DND-41 (cell line): ENCODE measurements around the gene ACOX3.

Experiments used
- EZH2 ChIP-seq: IDR thresholded peaks from 3 replicates; pipeline ENCODE4 v1.6.1; 2012; ENCODE audit warnings: borderline replicate concordance, low read depth, mild to moderate bottlenecking, moderate library complexity, low read length, inconsistent platforms; ENCODE audit not compliant: severe bottlenecking
- TF ChIP-seq, protein P1 (sequence below): IDR thresholded peaks from 2 replicates; pipeline ENCODE4 v1.5.1; 2012; ENCODE audit warnings: borderline replicate concordance, low read length, moderate library complexity, mild to moderate bottlenecking; ENCODE audit not compliant: poor library complexity, severe bottlenecking; ENCODE audit errors: extremely low read depth

- TF ChIP-seq EZH2 = no peak
- TF ChIP-seq, protein P1, sequence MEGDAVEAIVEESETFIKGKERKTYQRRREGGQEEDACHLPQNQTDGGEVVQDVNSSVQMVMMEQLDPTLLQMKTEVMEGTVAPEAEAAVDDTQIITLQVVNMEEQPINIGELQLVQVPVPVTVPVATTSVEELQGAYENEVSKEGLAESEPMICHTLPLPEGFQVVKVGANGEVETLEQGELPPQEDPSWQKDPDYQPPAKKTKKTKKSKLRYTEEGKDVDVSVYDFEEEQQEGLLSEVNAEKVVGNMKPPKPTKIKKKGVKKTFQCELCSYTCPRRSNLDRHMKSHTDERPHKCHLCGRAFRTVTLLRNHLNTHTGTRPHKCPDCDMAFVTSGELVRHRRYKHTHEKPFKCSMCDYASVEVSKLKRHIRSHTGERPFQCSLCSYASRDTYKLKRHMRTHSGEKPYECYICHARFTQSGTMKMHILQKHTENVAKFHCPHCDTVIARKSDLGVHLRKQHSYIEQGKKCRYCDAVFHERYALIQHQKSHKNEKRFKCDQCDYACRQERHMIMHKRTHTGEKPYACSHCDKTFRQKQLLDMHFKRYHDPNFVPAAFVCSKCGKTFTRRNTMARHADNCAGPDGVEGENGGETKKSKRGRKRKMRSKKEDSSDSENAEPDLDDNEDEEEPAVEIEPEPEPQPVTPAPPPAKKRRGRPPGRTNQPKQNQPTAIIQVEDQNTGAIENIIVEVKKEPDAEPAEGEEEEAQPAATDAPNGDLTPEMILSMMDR = no peak
These were observed 2.3 kb upstream of the ACOX3 start for GRCh38 chr4:8442596-8443358.
